ENCODE data around the gene PRRT4. TPM values are rescaled to one million over a fixed set of nuclear protein-coding genes. Genes with fewer than 3 reads are reported as not detected.

PRRT4 gene
- total and polyA plus RNA-seq, 2 of the 4 experiments (the other 2 are of a cell fraction): not detected

- Histone ChIP-seq H3K4me3 (ENCODE audit: insufficient read depth, low read depth, low read length) (no peak overlapping the region), H3K4me2 (ENCODE audit: low read depth, low read length) (no peak overlapping the region)
Measured at GRCh38 chr7:128344431-128344774, 17.1 kb downstream of the PRRT4 start.

More at GRCh38 chr7:128344431-128344774, 17.1 kb downstream of the PRRT4 start:
- Histone ChIP-seq H3K36me3 (ENCODE audit: control insufficient read depth, insufficient read depth, low read length) (peaks cover 2% of the 10 kb centered on the region; the same call in 1 of the 2 replicates), H4K20me1 (ENCODE audit: insufficient read depth, low read length) (no peaks in the 10 kb centered on the region), H2BK15ac (ENCODE audit: low read depth, low read length) (no peak overlapping the region), H3K4ac (ENCODE audit: low read depth, low read length) (peak overlapping the region; percentile 34; the same call in 1 of the 2 replicates), H3K79me1 (ENCODE audit: low read depth in 1 of 2, low read length in 2 of 2) (peaks cover 23 to 29% of the 10 kb centered on the region in 2 experiments), H2AFZ (replicated peaks; ENCODE audit: low read length, poor library complexity) (peak overlapping the region; percentile 86), H3K56ac (ENCODE audit: extremely low read depth, insufficient read depth, low read length) (no peak overlapping the region), H2AK5ac (ENCODE audit: low read depth, low read length) (no peak overlapping the region), H4K8ac (ENCODE audit: low read depth in 2 of 2, low read length in 2 of 2) (peak overlapping the region; percentile 83 to 89; a peak in 3 of 4 replicates), H3K9me1 (ENCODE audit: insufficient read depth, low read length) (peaks cover 3% of the 10 kb centered on the region; the same call in 1 of the 2 replicates), H3K23ac (ENCODE audit: low read depth, low read length) (no peak overlapping the region), H3K27me3 (ENCODE audit: control insufficient read depth, insufficient read depth, low read length) (peaks cover 15% of the 10 kb centered on the region), H2BK120ac (ENCODE audit: low read depth, low read length) (no peak overlapping the region), H3K4me1 (ENCODE audit: control insufficient read depth, insufficient read depth, low read length) (peaks cover 2% of the 10 kb centered on the region; the same call in 1 of the 2 replicates), H3K27ac (ENCODE audit: insufficient read depth, low read length) (no peak overlapping the region), H3K9me3 (ENCODE audit: control insufficient read depth, insufficient read depth, low read length) (no peaks in the 10 kb centered on the region), H4K5ac (ENCODE audit: low read depth, low read length) (peak overlapping the region; percentile 84; the same call in 1 of the 2 replicates), H2BK5ac (ENCODE audit: low read depth, low read length, poor library complexity, severe bottlenecking) (no peak overlapping the region), H3K14ac (replicated peaks; ENCODE audit: low read depth, low read length) (no peak overlapping the region; the same call in 1 of the 2 replicates), H4K91ac (ENCODE audit: insufficient read depth, low read depth, low read length) (no peak overlapping the region), H2BK20ac (ENCODE audit: low read depth, low read length) (no peak overlapping the region), H2AK9ac (replicated peaks; ENCODE audit: low read depth, low read length, poor library complexity) (no peak overlapping the region), H3K9ac (ENCODE audit: low read depth, low read length) (no peak overlapping the region), H3K18ac (ENCODE audit: low read depth, low read length) (no peak overlapping the region)
- no TSS peak for BruUV-seq (replicated peaks)
- CTCF ChIA-PET: interaction anchor here (0.6 to 5.3 kb wide), 5 partner anchors 12 to 82 kb away, joined by 3 to 66 read pairs (median 5); no protein-coding TSS in a partner anchor
- in situ Hi-C loops (cut with MboI; ENCODE audit: low sequenced_read_pairs): no loop called here
- ATAC-seq (ENCODE audit: low read depth): no peak
- intact Hi-C loops (cut with micrococcal nuclease): no loop called here
- POLR2A ChIA-PET (ENCODE audit: unreplicated experiment): no interaction called here
- TF ChIP-seq POLR2A (IDR thresholded peaks at IDR 0.05; ENCODE audit: low read depth, low read length): no peak
- TF ChIP-seq MAFK (IDR thresholded peaks at IDR 0.05; ENCODE audit: low read depth, low read length): no peak
- TF ChIP-seq CHD1 (IDR thresholded peaks at IDR 0.05; ENCODE audit: low read depth, low read length): no peak
- TF ChIP-seq, protein P1, sequence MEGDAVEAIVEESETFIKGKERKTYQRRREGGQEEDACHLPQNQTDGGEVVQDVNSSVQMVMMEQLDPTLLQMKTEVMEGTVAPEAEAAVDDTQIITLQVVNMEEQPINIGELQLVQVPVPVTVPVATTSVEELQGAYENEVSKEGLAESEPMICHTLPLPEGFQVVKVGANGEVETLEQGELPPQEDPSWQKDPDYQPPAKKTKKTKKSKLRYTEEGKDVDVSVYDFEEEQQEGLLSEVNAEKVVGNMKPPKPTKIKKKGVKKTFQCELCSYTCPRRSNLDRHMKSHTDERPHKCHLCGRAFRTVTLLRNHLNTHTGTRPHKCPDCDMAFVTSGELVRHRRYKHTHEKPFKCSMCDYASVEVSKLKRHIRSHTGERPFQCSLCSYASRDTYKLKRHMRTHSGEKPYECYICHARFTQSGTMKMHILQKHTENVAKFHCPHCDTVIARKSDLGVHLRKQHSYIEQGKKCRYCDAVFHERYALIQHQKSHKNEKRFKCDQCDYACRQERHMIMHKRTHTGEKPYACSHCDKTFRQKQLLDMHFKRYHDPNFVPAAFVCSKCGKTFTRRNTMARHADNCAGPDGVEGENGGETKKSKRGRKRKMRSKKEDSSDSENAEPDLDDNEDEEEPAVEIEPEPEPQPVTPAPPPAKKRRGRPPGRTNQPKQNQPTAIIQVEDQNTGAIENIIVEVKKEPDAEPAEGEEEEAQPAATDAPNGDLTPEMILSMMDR (conservative IDR thresholded peaks at IDR 0.05; ENCODE audit: low read depth, low read length): no peak
- no peak for TF ChIP-seq MAZ (IDR thresholded peaks at IDR 0.05; ENCODE audit: borderline replicate concordance, low read depth, low read length)
- no peak for TF ChIP-seq RFX5 (IDR thresholded peaks at IDR 0.05; ENCODE audit: low read depth, low read length)
- TF ChIP-seq MXI1 (IDR thresholded peaks at IDR 0.05; ENCODE audit: borderline replicate concordance, low read depth, low read length): no peak
- no peak for TF ChIP-seq CEBPB (IDR thresholded peaks at IDR 0.05; ENCODE audit: low read depth, low read length)
- TF ChIP-seq, protein P2, sequence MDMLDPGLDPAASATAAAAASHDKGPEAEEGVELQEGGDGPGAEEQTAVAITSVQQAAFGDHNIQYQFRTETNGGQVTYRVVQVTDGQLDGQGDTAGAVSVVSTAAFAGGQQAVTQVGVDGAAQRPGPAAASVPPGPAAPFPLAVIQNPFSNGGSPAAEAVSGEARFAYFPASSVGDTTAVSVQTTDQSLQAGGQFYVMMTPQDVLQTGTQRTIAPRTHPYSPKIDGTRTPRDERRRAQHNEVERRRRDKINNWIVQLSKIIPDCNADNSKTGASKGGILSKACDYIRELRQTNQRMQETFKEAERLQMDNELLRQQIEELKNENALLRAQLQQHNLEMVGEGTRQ (IDR thresholded peaks at IDR 0.05; ENCODE audit: low read depth, low read length): no peak
- no peak for TF ChIP-seq ELK1 (IDR thresholded peaks at IDR 0.05; ENCODE audit: borderline replicate concordance, low read depth, low read length)
- no peak for TF ChIP-seq RCOR1 (IDR thresholded peaks at IDR 0.05; ENCODE audit: insufficient replicate concordance, low read length)
- no peak for DNase-seq
- WGBS, 2 experiments (ENCODE audit: extremely low coverage in 2 of 2, insufficient read length in 1 of 2): no CpG with 5 or more reads among the region's 5 CpGs
- dilution Hi-C loops (cut with HindIII; ENCODE audit: low sequenced_read_pairs, unreplicated experiment): no loop called here

Data from IMR-90 (cell line).